ENCODE results near the gene PAQR5.

DNA sequence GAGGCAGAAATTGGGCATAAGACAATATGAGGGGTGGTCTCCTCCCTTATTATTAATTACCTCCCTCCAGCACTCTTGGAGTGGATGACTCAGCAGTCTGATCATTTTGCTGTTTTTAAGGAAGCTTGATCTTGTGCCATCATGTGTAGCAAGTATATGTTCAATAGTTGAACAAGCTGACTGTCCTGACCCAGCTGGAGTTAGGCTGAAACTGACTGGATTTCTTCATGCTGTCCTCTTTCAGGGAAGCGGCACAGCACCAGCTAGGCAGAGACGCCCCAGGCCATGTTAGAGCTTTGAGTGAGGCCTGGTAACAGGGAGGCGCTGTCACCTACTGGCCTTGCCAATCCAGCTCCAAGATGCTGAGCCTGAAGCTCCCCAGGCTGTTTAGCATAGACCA is 61.0 kb downstream of the PAQR5 start:
- TF ChIP-seq, protein P1, sequence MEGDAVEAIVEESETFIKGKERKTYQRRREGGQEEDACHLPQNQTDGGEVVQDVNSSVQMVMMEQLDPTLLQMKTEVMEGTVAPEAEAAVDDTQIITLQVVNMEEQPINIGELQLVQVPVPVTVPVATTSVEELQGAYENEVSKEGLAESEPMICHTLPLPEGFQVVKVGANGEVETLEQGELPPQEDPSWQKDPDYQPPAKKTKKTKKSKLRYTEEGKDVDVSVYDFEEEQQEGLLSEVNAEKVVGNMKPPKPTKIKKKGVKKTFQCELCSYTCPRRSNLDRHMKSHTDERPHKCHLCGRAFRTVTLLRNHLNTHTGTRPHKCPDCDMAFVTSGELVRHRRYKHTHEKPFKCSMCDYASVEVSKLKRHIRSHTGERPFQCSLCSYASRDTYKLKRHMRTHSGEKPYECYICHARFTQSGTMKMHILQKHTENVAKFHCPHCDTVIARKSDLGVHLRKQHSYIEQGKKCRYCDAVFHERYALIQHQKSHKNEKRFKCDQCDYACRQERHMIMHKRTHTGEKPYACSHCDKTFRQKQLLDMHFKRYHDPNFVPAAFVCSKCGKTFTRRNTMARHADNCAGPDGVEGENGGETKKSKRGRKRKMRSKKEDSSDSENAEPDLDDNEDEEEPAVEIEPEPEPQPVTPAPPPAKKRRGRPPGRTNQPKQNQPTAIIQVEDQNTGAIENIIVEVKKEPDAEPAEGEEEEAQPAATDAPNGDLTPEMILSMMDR (conservative IDR thresholded peaks at IDR 0.05) = no peak
- TF ChIP-seq EZH2 (IDR thresholded peaks at IDR 0.05; ENCODE audit: low read depth) = no peak
